Cardiac septum (tissue), 1 donor: Measurements from ENCODE around the gene KRTAP10-7. TPM values are rescaled to one million over a fixed set of nuclear protein-coding genes. Genes with fewer than 3 reads are reported as not detected.

Experiments
- DNase-seq: peaks from one replicate; pipeline ENCODE4 v3.0.0-alpha.2; 2020; ENCODE audit warnings: low spot score
- intact Hi-C: fragments of 100-400 bp; cut with DNase I; formaldehyde crosslinking; loops from one replicate; pipeline ENCODE4 v1.14.0; 2022
- total RNA-seq: library from RNA; stranded (reverse); fragmentation: NEBNext Ultra II Directional; extraction: Animal tissue kit (Norgen Biotek cat#: 25700); gene quantifications from one replicate; pipeline ENCODE4 v1.2.1, GENCODE V29; 2021
- donor health status: DM: no; HTN: no; CAD: no.

KRTAP10-7 gene
- total RNA-seq, 1 donor from 2014 or later: not detected

DNA sequence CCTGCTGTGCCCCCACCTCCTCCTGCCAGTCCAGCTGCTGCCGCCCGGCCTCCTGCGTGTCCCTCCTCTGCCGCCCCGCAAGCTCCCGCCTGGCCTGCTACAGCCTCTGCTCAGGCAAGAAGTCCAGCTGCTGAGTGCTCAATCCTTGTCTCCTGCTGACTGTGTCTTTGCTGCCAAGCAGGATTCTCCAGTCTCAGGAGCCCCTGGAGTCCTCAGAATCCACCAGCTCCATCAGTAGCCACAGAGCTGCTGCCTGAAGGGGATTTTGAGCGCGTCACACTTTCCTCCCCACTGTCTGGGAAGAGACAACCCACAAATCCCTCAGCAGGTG, 46.8 kb downstream of the KRTAP10-7 start:
- intact Hi-C loops: loop anchor here (10.0 kb wide), 1 partner anchor 138 kb away; no protein-coding TSS in a partner anchor
- DNase-seq: no peak

DNA sequence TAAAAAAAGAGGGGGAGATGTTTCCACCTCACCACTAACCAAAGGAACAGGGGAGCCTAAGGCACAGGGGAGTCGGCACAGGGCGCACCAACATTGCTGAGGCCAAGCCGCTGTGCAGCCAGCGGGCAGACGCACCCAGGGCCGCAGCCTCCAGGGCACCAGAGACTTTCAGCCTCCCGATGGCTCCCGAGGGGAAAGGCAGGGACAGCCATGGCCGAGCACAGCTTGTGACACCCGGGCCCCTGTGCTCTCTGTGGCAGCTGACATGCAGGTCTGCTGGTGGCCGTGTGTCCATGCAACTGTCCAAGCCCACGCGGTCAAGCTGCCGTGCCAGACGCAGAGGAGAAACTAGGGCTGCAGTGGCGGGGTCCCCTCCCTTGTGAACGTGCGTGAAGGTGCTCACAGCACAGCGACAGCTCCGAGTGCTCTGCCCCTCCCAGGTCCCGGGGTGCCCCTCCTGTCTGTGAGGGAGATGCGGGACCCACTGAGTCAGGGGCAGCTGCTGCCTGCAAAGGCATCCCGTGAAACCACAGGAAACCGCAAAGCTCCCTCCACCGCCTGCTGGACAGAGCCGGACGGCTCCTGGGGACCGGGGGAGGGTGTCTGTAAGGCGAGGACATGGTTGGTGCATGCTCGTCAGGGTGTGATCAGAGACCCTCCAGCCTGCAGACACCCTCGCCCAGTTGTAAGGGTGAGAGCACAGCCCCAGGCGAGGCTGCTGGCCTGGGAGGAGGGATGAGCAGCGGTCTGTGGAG, 48.3 kb downstream of the KRTAP10-7 start:
- intact Hi-C loops: loop anchor here (10.0 kb wide), 1 partner anchor 136 kb away; no protein-coding TSS in a partner anchor
- no peak for DNase-seq

GRCh38 chr21:44649521-44650100, 49.2 kb downstream of the KRTAP10-7 start:
- intact Hi-C loops: loop anchor here (10.0 kb wide), 1 partner anchor 135 kb away; no protein-coding TSS in a partner anchor
- no peak for DNase-seq

DNA sequence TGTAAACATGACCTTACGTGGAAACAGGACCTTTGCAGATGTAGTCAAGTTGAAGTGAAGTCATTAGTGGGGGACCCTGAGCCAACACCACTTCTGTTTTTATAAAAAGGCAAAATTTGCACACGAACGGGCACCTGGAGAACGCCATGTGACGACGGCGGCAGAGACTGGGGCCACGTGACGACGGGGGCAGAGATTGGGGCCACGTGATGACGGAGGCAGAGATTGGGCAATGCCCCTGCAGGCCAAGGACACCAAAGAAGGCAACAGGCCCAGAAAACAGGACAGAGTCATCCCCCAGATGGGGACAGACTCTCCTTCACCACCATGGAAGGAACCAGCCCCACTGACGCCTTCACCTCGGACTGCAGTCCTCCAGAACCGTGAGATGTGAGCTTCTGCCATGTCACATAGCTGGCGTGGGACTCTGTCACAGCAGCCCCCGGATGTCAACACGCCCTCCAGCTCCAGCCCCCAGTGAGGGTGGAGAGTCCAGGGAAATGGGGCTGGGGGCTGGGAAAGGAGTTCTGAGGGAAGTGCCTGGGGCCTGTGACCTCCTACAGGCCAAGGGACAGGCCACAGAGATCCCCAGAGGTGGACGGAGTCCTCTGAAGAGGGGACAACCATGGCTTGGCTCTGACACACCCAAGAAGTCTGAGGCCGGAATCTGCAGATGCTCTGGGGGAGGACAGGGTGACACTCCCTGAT, 50.0 kb downstream of the KRTAP10-7 start:
- no peak for DNase-seq
- intact Hi-C loops: no loop called here

DNA sequence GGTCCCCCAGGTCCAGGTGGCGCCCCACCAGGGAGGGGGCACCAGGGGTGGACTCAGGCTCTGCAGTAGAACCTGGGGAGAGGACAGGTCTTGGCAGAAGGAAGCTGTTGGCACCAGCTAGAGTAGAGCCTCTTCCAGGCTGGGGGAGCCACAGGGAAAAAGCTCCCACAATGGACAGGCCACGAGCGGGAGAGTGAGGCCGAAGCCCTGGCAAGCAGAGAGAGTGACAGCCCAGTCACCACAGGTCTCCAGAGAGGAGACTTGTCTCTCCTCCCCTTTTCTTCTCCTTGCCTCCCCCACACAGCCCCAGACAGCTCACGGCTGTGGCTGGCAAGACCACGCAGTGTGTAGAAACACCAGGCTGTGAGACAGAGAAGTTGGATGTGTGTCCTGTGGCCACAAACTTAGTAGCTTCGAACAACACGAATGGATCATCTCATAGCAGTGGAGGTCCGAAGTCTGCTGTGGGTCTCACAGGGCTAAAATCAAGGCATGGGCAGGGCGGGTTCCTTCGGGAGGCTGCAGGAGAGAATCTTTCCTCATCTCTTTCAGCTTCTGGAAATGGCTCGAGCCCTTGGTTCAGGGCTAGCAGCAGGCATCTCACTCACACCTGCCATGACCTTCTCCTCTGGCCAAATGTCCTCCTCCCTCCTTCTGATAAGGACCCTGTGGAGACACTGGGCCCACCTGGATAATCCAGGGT, 50.7 kb downstream of the KRTAP10-7 start:
- DNase-seq: no peak
- intact Hi-C loops: no loop called here

Other genes starting within 250 kb of the KRTAP10-7 start
- 1.2 TPM for gene TRPM2, start 247.0 kb upstream of the KRTAP10-7 start, total RNA-seq
- gene LRRC3, start 145.1 kb upstream of the KRTAP10-7 start, total RNA-seq: 2.9 TPM
- gene KRTAP10-1, start 60.4 kb upstream of the KRTAP10-7 start, total RNA-seq: not detected
- gene KRTAP10-2, start 49.1 kb upstream of the KRTAP10-7 start, total RNA-seq: not detected
- gene KRTAP10-3, start 41.8 kb upstream of the KRTAP10-7 start, total RNA-seq: not detected
- gene KRTAP10-4, start 26.9 kb upstream of the KRTAP10-7 start, total RNA-seq: not detected
- gene KRTAP10-5, start 20.0 kb upstream of the KRTAP10-7 start, total RNA-seq: not detected
- not detected for gene KRTAP10-6, start 8.1 kb upstream of the KRTAP10-7 start, total RNA-seq
- gene KRTAP10-8, start 11.5 kb downstream of the KRTAP10-7 start, total RNA-seq: not detected
- gene KRTAP10-9, start 26.5 kb downstream of the KRTAP10-7 start, total RNA-seq: not detected
- gene KRTAP10-10, start 36.8 kb downstream of the KRTAP10-7 start, total RNA-seq: not detected
- gene KRTAP10-11, start 45.8 kb downstream of the KRTAP10-7 start, total RNA-seq: not detected
- not detected for gene KRTAP12-4, start 54.1 kb downstream of the KRTAP10-7 start, total RNA-seq
- not detected for gene KRTAP12-3, start 57.3 kb downstream of the KRTAP10-7 start, total RNA-seq
- not detected for gene KRTAP12-2, start 66.3 kb downstream of the KRTAP10-7 start, total RNA-seq
- gene KRTAP12-1, start 81.6 kb downstream of the KRTAP10-7 start, total RNA-seq: not detected
- gene KRTAP10-12, start 96.6 kb downstream of the KRTAP10-7 start, total RNA-seq: not detected
- not detected for gene TSPEAR, start 111.0 kb downstream of the KRTAP10-7 start, total RNA-seq
- gene UBE2G2, start 201.2 kb downstream of the KRTAP10-7 start, total RNA-seq: 69.7 TPM
- 66.0 TPM for gene SUMO3, start 217.5 kb downstream of the KRTAP10-7 start, total RNA-seq